ENCODE results near the gene OR6M1.

- TF ChIP-seq POLR2A (IDR thresholded peaks at IDR 0.05), result no peak
- no peak for TF ChIP-seq CTCF (IDR thresholded peaks at IDR 0.05)
These were observed 30.9 kb downstream of the OR6M1 start for GRCh38 chr11:123775289-123775688.

All from right lobe of liver (tissue), 4 donors.